GM12892 (cell line): ENCODE results near the gene KCNJ6.

Source experiments
- POLR2A ChIP-seq: IDR thresholded peaks from 2 replicates; pipeline ENCODE4 v1.6.1; 2011; ENCODE audit warnings: low read depth, low read length, control low read depth
- POLR2AphosphoS5 ChIP-seq: IDR thresholded peaks from 2 replicates; pipeline ENCODE4 v1.6.1; 2011; ENCODE audit warnings: low read depth, low read length, control low read depth
- TAF1 ChIP-seq: IDR thresholded peaks from 2 replicates; pipeline ENCODE4 v1.6.1; 2011; ENCODE audit warnings: low read depth, mild to moderate bottlenecking, control low read depth, low read length, borderline replicate concordance

GRCh38 chr21:37568916-37569315 lies 347.3 kb downstream of the KCNJ6 start:
- TF ChIP-seq POLR2A (no peak), POLR2AphosphoS5 (no peak), TAF1 (no peak)
